ES-I3 (cell line): Measurements from ENCODE around the gene KRT78.

Experiments used
- H3K36me3 ChIP-seq: 2 replicates; pipeline ENCODE4 v1.6.1; 2013; ENCODE audit warnings: mild to moderate bottlenecking, low read length, control low read depth, moderate library complexity; ENCODE audit not compliant: insufficient read depth
- H3K4me1 ChIP-seq: 2 replicates; pipeline ENCODE4 v1.6.1; 2013; ENCODE audit warnings: mild to moderate bottlenecking, control low read depth, low read length; ENCODE audit not compliant: insufficient read depth
- H3K9ac ChIP-seq: 2 replicates; pipeline ENCODE4 v1.6.1; 2013; ENCODE audit warnings: low read depth, mild to moderate bottlenecking, low read length, moderate library complexity
- H3K9me3 ChIP-seq: 2 replicates; pipeline ENCODE4 v1.6.1; 2013; ENCODE audit warnings: mild to moderate bottlenecking, low read length, moderate library complexity; ENCODE audit not compliant: control insufficient read depth, insufficient read depth

Gene KRT78

DNA sequence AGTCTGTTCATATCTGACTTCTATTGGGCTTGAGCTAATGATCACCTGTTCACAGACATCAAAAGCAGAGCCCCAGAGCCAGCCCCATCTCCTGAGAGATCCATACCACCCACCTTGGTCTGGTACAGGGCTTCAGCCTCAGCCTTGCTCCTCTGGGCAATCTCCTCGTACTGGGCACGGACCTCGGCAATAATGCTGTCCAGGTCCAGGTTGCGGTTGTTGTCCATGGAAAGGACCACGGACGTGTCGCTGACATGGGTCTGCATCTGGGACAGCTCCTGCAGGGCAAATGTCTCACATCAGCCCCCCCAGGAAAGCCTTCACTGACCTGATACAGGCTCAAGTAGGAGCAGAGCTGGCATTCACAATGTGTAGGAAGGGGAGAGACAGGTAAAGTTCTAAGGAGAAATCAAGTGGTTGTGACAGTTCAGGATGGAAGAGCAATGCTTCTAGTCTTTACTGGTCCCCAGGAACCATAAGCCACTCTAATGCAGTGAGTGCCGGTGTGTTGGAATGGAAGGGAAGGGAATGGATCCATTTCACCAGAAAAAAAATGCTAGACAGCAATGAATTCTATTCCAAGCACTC lies 40.1 kb downstream of the KRT78 start:
- H3K36me3 ChIP-seq: no peaks in the 10 kb centered on the region
- H3K4me1 ChIP-seq: peaks cover 6% of the 10 kb centered on the region
- H3K9ac ChIP-seq: no peak overlapping the region
- H3K9me3 ChIP-seq: no peaks in the 10 kb centered on the region

DNA sequence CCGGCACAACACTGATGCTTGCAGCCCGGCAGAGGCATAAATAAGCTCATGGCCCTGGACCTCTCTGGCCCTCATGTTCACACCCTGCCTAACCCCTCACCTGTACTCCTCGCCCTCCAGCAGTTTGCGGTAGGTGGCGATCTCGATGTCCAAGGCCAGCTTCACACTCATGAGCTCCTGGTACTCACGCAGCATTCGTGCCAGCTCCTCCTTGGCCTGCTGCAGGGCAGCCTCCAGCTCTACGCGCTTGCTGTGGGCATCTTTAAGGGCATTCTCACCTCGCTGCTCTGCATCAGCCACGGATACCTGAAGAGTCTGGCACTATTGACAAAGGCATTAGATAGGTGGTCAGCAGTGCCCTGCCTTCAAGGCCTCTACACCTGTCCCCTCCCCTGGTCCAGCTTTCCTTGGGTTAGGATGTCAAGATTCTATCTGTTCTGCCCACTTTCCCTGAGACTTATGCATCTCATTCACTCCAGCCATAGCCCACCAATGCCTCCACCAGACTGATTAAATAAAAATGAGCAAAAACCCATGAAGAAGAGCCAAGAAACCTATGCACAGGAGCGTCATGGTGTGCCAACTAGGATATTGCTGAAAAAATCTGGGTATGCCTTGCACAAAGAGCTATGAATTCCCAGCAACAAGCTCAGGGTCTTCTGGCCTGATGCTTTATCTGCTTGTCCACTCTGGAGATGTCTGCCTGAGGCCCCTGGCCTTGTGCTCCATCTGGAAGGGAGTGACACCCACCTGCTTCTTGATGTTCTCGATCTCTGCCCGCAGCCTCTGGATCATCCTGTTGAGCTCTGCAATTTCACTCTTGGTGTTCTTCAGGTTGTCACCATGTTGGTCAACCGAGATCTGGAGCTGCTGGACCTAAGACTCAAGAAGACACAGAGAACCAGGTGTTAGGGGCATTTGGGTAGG lies 41.0 kb downstream of the KRT78 start:
- H3K9me3 ChIP-seq: no peaks in the 10 kb centered on the region
- H3K9ac ChIP-seq: no peak overlapping the region
- no peaks in the 10 kb centered on the region for H3K36me3 ChIP-seq
- peaks cover 6% of the 10 kb centered on the region for H3K4me1 ChIP-seq

DNA sequence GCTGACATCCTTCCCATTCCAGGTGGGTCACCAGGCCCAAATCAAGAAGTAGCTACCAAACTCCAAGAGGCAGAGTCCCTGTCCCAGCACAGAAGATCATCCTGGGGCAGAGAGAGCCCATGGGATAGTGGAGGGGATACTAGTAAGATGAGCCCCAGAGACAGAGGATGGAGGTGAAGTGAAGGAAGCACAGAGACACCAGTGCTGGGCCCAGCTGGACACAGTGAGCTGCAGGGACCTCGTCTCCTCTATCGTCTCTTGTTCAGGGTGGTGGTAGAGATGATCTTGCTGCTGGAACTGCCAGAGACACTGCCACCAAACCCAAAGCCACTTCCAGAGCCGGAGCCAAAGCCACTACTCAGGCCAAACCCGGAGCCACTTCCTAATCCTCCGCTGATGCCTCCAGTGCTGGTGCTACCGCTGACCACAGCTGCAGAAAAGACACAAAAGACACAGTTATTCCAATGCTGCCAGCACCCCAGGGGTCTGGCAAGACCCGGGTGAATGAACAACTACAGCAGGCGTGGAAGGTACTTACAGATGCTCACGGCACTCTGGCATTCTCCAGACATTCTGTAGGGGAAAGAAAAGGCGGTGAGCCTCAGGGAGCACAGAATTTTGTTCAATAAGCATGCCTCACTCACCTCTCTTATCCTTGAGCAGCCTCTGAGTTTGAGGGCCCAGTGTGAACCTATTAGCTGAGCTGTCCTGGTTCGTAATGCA lies 41.8 kb downstream of the KRT78 start:
- Histone ChIP-seq H3K9me3 (no peaks in the 10 kb centered on the region), H3K36me3 (no peaks in the 10 kb centered on the region)

DNA sequence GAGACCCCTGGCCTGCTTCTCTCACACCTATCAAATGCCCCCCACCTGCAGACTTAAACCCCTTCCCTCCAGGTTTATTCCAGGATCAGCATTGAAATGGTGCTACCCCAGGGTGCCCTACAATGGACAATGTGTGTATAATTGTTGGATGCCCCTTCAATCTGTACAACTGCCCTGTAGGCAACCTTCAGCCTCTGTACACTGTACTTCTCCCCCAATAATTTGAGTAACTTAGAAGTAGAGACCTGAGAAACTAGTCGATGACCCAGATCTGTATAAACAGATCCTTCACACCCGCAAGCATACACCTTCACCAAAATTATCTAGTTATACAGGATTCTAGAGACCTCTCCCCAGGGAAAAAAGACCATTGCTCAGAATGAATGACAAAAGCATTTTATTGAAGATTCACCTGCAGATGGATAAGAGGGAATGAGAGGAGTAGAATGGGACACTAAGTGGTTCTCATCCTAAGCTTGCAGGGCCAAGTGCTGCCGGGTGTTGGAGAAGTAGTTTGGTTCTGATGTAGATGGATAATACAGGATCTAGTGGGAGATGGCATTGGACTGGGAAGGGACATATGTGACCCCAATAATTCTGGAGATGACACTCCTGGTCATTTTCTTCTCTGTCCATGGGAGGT lies 42.5 kb downstream of the KRT78 start:
- Histone ChIP-seq H3K9me3 (no peaks in the 10 kb centered on the region), H3K4me1 (peaks cover 6% of the 10 kb centered on the region), H3K9ac (no peak overlapping the region)

More for the DNA sequence above, 41.8 kb downstream of the KRT78 start:
- H3K9ac ChIP-seq: no peak overlapping the region
- H3K4me1 ChIP-seq: peaks cover 6% of the 10 kb centered on the region

DNA sequence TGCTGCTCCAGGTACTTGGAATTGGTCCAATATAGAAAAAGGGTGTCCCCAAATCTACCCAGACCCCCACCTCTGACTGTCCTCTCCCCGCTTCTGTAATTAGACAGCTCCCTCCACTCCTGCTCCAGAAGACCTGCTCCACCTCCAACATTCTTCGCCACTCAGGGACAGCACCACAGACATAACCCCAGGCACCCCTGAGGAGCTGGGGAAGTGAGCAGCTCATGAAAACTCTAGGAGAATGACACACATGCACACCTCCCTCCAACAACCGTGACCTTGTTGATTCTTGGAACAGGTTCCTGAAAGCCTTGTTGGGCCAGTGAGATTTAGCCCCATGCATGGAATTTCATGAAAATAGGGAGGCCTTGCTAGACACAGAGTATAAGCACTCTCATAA lies 43.1 kb downstream of the KRT78 start:
- Histone ChIP-seq H3K36me3 (no peaks in the 10 kb centered on the region), H3K9me3 (no peaks in the 10 kb centered on the region), H3K4me1 (peaks cover 9% of the 10 kb centered on the region), H3K9ac (no peak overlapping the region)

More for the DNA sequence above, 42.5 kb downstream of the KRT78 start:
- no peaks in the 10 kb centered on the region for H3K36me3 ChIP-seq

DNA sequence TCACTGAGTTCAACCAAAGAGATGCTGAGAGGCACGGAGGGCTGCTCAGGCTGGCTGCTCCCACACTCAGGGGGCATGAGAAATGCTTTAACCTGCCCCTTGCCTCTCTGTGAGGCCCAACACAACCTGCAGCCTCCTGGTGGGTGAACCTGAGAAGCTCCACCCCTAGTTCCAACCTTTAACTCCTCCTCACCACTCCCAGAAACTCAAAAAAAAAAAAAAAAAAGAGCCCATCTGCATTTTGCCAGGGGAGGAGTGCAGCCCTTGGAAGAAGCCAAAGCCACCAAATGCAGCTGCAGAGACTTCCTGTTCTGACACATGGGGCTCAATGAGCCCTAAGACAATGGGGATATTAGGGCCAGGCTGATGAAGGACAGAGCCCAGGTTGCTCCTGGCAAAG lies 43.8 kb downstream of the KRT78 start:
- Histone ChIP-seq H3K9me3 (no peaks in the 10 kb centered on the region), H3K36me3 (no peaks in the 10 kb centered on the region), H3K9ac (no peak overlapping the region), H3K4me1 (peaks cover 16% of the 10 kb centered on the region)

DNA sequence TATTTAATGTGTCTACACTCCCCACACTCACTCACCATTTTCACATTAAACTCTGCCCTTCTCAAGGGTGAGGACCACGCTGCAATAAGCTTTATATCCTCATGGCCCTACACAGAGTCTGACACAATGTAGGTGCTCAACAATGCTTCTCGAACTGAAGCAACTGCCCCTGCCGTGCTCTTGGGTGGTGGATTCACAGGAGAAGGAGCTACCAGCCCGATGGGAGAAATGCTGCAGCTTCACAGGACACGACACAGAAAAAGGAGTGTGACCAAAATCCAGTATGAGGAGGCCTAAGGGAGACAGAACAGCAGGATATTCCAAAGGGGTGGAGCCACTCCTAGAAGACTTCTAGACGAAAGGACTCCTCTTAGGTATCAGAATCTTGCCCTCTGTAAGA lies 46.4 kb downstream of the KRT78 start:
- Histone ChIP-seq H3K9ac (no peak overlapping the region), H3K36me3 (no peaks in the 10 kb centered on the region), H3K4me1 (peaks cover 21% of the 10 kb centered on the region), H3K9me3 (no peaks in the 10 kb centered on the region)

DNA sequence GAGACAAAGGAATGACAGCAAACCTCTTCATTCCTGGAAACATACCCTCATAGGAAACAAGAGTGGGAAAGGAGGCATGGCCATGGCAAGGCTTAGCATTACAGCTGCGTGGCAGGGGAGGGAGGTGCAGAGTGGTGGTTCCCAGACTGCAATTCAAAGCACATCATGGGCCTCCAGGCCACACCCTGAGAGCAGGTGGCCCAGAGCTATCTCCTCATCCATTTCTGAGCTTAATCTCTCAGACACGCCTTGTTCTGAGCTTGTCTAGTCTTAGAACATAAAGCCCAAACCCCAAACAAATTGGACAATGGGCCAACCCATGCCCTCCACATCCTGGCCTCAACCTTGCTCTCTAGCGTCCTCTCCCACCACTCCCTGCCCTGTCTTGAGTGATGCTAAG lies 47.0 kb downstream of the KRT78 start:
- H3K4me1 ChIP-seq: peaks cover 21% of the 10 kb centered on the region

DNA sequence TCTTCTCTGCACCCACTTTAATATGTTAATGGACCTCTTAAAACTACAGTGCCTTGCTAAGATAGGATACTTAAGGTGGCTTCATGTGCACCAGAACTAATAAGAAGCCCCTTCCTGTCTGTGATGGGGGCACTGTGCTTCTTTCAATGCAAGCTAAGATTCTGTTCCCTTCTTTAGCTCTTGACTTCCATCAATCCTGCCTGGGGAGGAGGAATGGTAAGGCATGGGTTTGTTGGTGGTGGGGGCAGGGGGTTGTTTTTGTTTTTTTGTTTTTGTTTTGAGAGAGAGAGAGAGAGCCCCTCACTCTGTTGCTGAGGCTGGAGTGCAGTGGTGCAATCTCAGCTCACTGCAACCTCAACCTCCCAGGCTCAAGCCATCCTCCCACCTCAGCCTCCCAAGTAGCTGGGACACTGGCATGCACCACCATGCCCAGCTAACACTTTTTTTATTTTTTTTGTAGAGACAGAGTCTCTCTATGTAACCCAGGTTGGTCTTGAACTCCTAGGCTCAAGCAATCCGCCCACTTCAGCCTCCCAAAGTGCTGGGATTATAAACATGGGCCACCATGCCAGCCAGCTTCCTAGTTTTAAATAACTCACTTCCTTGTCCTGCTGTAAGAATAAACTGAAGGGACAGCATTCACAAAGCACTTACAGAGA lies 48.4 kb downstream of the KRT78 start:
- H3K9me3 ChIP-seq: no peaks in the 10 kb centered on the region
- peaks cover 18% of the 10 kb centered on the region for H3K4me1 ChIP-seq
- no peaks in the 10 kb centered on the region for H3K36me3 ChIP-seq
- no peak overlapping the region for H3K9ac ChIP-seq

More for the DNA sequence above, 47.0 kb downstream of the KRT78 start:
- H3K36me3 ChIP-seq: no peaks in the 10 kb centered on the region
- no peaks in the 10 kb centered on the region for H3K9me3 ChIP-seq
- no peak overlapping the region for H3K9ac ChIP-seq

DNA sequence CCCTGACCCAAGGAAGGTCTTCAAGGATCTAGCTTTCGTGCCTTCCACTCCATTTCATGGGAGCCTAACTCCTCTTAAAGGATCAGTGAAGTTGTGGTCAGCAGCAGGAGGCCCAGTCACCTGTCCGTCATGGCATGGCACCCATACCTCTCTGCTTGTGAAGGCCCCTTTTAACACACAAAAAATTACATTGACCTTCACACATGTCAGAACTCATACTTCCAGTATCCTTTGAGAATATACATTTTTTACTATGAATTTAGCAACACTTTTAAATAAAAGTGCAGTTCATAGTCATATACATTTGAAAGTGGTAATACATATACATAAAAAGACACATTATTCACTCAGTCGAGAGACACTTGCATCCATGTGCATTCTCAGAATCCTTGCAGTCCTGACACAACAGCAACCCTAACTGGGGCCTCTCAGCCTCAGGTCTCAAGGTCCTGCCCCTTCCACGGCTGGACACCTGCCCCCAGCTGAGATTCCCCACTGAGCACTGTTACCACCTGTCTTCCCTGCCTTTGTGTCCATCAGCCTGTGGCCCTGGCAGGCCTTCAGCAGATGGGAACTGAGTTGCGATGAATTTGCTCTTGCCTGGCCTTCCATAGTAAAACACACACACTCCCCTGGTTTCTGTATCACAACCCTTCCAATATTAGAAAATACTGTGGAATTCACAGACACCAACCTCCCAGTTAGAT lies 49.1 kb downstream of the KRT78 start:
- Histone ChIP-seq H3K4me1 (peaks cover 14% of the 10 kb centered on the region; the same call in 1 of the 2 replicates), H3K9ac (no peak overlapping the region)

DNA sequence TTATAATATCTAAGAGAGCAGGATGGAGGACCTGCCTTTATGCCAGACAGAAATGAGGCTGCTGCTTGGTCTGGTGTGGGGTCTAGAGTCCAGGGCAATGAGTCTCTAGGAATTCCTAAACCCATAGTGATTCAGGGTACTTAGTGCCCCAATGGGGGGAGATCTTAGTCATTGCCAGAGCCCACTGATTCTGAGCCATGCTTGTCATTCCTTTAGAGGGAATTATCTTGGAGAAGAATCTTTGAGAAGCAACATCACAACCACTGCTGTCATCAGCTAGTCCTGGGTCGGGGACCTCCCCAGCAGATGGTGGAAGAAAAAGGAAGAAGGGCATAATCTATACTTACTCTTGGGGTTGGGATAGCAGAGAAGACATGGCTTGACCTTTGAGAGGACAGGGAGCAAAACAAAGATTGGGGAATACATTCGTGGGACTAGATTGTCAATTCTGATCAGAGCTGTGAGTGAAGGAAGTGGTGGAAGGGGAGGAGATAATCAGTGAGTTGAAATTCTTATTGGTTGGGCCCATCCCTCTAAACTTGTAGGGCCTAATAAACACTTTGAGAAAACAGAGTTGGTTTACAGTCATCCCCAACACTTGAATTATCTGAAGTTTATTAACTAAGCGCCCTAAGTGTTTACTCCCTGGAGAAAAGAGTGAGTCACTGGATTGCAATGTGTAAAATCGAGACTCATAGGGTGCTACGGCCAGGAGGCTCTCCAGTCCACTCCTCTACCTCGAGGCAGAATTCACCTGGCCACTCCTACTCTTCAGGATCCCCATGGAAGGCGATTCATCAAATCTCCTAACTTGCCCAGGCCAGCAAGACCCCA lies 49.9 kb downstream of the KRT78 start:
- H3K9me3 ChIP-seq: no peaks in the 10 kb centered on the region

More for the DNA sequence above, 49.1 kb downstream of the KRT78 start:
- Histone ChIP-seq H3K9me3 (no peaks in the 10 kb centered on the region), H3K36me3 (no peaks in the 10 kb centered on the region)

DNA sequence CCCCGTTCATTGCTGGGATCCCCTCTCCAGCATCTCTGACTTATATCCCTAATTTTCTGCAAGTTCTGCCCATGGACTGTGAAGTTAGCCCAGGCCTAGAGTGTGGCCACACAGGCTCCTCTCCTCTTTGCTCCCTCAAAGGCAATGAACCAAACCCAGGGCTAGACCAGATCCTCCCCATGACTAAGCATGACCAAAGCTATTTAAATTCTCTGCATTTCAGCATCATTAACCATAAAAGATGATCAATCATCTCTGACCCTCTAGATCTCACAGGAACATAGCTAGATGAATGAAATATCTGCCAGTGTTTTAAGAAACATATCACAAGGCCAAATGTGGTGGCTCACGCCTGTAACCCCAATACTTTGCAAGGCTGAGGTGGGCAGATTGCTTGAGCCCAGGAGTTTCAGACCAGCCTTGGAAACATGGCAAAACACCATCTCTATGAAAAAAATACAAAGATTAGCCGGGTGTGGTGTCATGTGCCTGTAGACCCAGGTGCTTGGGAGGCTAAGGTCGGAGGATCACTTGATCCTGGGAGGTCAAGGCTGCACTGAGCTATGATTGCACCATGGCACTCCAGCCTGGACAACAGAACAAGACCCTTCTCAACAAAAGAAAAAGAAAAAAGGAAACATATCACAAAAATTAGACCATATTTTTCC lies 50.7 kb downstream of the KRT78 start:
- H3K36me3 ChIP-seq: no peaks in the 10 kb centered on the region
- H3K9ac ChIP-seq: no peak overlapping the region
- peaks cover 14% of the 10 kb centered on the region; the same call in 1 of the 2 replicates for H3K4me1 ChIP-seq
- H3K9me3 ChIP-seq: no peaks in the 10 kb centered on the region

More for the DNA sequence above, 49.9 kb downstream of the KRT78 start:
- Histone ChIP-seq H3K9ac (no peak overlapping the region), H3K36me3 (no peaks in the 10 kb centered on the region), H3K4me1 (peaks cover 14% of the 10 kb centered on the region; the same call in 1 of the 2 replicates)
